Stimulated activated CD4-positive, alpha-beta T cell treated with anti-CD3 and anti-CD28 coated beads, Interleukin-2, amount 100 ng/mL, for 4 hours (primary cell): ENCODE results near the gene DLEC1.
"Not testable (repeated sequence)": the region's sequence is repeated elsewhere in the genome, so short reads cannot be mapped to it uniquely, and the experiment has no call there.

Experiments
- DNase-seq: peaks from one replicate; pipeline ENCODE4 v3.0.0-alpha.2; 2020; ENCODE audit warnings: low read depth

Gene DLEC1

GRCh38 chr3:38085311-38085942 is 46.4 kb downstream of the DLEC1 start:
- no peak for DNase-seq

- no peak for DNase-seq
These were observed 46.9 kb downstream of the DLEC1 start for GRCh38 chr3:38085943-38086324.

- DNase-seq, result no peak
These were observed 47.5 kb downstream of the DLEC1 start for GRCh38 chr3:38086496-38086895.

DNA sequence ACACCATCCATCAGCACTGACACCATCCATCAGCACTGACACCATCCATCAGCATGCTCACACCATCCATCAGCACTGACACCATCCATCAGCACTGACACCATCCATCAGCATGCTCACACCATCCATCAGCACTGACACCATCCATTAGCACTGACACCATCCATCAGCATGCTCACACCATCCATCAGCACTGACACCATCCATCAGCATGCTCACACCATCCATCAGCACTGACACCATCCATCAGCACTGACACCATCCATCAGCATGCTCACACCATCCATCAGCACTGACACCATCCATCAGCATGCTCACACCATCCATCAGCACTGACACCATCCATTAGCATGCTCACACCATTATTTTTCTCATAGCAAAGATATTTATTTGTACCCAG is 48.3 kb downstream of the DLEC1 start:
- DNase-seq, result not testable (repeated sequence)

GRCh38 chr3:38088126-38089078 is 49.4 kb downstream of the DLEC1 start:
- DNase-seq, result no peak

GRCh38 chr3:38089163-38089562 is 50.2 kb downstream of the DLEC1 start:
- DNase-seq, result no peak

- DNase-seq, result no peak
These were observed 51.4 kb downstream of the DLEC1 start for GRCh38 chr3:38090453-38090852.

GRCh38 chr3:38094999-38095398 is 56.0 kb downstream of the DLEC1 start:
- no peak for DNase-seq

DNA sequence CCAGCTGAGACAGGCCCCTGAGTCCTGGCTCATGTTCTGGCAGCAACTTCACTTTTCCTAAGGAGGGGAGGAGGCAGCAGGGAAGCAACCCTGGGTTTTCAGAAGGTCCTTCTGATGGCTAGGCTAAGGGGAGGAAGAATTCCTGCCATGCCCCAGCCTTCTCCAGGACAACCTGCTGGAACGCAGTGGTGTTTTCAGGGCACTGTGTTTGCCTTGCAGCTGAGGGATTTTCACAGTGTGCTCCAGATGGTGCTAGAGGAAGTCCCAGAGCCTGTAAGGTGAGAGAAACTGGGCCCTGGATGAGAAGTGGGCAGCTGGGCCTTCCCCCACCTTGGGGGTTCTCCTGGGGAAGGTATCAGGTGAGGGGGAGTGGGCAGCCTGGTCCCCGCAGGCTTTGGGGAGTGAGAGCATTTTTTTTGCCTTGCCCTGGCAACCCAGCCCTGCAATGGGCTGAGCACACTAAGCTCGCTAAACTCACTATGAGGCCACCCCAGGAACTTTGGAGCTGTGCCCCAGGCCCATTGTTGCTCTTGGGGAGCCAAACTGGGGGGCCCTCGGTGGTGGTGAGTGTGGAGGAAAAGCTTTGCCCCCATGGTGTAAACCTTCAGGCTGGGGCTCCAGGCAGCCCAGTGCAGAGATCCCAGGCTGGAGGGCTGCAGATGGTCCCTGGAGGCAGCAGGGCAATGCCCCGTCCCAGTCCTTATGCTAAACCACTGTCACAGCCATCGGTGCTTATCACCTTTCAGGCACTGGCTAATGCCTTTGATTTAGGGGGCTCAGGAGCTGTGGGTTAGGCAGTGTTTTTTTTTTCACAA is 56.9 kb downstream of the DLEC1 start:
- DNase-seq, result no peak

- DNase-seq, result no peak
These were observed 58.7 kb downstream of the DLEC1 start for GRCh38 chr3:38097446-38098375.

DNA sequence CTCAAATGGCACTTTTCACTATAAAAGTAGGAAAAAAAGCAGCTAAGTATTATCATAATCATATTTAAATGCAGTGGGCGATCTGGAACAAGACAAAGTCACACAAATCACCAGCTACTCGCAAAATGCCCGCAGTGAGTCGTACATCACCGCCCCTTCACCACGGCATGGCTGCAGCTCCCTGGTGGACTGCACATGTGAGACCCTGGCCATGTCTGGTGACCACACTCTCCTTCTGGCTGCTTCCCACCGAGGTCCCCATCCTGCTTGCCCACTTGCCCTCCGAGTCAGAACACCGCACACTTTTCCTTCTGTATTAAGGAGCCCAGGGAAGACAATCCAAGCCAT is 59.3 kb downstream of the DLEC1 start:
- DNase-seq, result no peak

- DNase-seq, result no peak
These were observed 60.5 kb downstream of the DLEC1 start for GRCh38 chr3:38099518-38099917.

GRCh38 chr3:38100498-38100897 is 61.5 kb downstream of the DLEC1 start:
- no peak for DNase-seq

DNA sequence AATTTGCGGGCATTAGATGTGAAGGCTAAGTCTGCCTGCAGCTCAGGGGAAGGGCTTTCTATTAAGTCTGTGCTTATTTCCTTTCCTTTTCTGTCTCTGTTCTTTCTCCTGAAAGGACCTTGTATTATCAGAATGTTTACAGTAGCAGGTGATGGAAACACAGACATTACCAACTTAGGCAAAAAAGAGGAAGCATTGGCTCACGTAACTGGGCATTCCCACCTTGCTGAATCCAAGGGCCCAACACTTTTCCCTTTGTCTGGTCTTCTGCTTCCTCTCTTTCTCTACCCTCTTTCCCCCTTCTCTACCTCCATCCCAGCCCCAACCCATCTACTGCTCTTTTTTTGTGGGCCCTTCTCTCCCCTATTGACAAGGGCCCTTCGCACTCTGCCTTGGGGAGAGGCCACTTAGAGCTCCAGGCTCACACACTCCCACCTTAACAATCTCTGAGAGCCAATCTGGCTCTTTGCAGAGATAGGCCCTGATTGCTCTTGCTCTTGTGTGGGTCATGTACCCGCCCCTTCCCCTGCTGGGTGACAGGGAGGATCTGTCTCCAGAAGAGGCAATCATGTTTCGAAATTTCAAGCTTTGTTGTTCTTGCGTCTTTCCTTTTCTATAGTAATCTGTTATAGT is 62.9 kb downstream of the DLEC1 start:
- DNase-seq, result no peak

DNA sequence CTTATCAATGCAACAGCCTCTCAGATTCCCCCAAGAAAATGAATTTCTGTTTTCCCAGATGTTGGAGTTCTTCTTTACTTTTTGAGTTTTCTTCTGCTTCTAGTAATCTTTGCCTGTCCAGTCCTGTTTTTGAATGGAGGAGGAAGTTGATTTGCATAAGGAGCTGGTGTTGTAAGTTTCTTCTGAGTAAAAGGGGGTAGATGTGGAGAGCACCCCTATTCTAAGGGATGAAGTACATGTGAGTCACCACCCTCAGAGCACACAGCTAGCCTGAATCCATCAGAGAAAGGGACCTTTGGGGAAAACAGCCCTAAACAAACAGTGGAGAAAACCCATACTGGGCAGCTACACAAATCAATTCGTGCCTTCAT is 63.4 kb downstream of the DLEC1 start:
- DNase-seq, result no peak

DNA sequence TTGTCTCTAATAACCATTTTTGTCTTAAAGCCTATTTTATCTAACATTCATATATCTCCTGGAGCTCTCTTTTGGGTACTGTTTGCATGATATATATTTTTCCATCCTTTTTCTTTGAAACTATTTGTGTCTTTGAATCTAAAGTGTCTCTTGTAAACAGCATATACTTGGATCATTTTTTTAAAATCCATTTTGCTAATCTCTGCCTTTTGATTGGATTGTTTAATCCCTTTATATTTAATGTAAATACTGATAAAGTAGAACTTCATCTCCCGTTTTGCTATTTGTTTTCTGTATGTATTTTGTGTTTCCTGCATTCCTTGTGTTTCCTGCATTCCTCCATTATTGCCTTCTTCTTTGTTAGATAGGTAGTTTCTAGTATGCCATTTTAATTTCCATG is 66.5 kb downstream of the DLEC1 start:
- no peak for DNase-seq

GRCh38 chr3:38107911-38108648 is 69.1 kb downstream of the DLEC1 start:
- DNase-seq, result no peak

GRCh38 chr3:38108649-38109579 is 69.9 kb downstream of the DLEC1 start:
- no peak for DNase-seq

DNA sequence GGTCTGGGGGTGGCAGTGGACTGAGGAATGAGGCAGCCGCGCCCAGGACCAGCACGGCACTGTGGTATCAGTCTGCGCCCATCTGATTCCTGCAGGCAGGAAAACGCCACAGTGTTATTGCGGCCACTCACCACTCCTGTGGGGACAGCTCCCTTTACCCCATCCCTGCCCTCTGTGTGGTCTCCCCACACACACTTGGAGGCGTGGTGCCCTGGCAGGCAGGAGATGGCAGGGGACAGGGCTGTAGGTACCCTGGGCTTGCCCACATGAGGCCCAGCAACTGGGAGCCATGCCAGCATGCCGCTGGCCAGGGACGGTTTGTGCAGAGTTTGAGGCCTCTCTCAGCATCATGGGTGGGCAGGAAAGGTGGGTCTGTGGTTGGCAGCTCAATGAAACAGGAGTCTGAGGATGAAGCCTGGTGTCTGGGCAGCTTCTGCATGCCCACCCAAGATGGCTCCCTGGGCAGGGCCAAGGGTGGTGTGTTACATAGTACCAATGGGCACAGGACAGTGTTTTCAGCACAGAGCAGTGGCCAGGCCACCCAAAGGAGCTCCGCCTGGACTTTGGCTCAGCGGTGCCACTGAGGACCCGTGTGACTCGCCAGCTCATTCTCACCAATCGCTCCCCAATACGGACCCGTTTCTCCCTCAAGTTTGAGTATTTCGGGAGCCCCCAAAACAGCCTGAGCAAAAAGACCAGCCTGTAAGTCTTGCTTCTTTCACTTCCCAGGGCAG is 70.7 kb downstream of the DLEC1 start:
- no peak for DNase-seq
